ENCODE data around the gene UGGT1.

The UGGT1 gene

DNA sequence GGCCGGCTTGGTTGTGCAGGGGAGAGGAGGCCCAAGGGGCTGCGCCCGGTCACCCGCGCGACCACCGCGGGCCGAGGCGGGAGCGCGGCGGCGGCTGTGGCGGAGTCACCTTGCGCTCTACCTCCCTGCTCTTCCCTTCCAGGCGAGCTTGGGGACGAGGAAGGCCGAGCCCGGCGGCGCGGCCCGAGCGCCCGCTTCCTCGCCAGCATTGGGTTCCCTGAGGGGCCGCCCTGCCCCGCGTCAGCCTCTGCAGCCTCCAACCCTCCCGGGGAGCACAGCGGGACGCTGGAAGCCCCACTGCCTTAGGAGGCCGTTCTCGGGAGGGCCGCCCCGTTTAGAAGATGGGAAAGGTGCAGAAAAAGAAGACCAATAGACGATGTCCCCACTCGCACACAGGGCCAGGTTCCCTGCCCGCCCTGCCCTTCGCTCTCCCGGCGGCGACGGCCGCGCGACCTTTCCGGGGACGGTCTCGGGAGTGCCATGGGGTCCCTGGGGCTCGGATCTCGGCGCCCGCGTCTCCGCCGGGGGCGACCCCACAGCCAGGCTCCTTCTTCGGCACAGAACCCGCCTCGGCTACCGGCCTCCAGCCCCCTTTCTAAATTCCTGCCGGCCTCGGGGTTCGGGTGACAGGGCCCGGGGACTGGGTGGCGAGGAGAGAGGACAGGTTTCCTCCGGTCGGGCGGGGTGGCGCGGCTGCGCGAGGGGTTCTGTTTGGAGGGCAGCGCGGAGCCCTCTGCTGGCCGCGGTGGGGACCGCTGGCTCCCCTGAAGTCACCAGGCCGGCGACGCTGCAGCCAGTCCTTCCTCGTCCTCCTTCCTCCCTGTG, 142.2 kb downstream of the UGGT1 start:
- Mint-ChIP-seq H3K27ac (no peak overlapping the region), H3K36me3 (ENCODE audit: low read depth) (no peaks in the 10 kb centered on the region), H3K27me3 (ENCODE audit: low read depth, poor library complexity) (peaks cover 48% of the 10 kb centered on the region), H3K4me1 (no peaks in the 10 kb centered on the region), H3K4me3 (peak overlapping the region; percentile 83), H3K9me3 (no peaks in the 10 kb centered on the region)
- TF ChIP-seq, protein P1, sequence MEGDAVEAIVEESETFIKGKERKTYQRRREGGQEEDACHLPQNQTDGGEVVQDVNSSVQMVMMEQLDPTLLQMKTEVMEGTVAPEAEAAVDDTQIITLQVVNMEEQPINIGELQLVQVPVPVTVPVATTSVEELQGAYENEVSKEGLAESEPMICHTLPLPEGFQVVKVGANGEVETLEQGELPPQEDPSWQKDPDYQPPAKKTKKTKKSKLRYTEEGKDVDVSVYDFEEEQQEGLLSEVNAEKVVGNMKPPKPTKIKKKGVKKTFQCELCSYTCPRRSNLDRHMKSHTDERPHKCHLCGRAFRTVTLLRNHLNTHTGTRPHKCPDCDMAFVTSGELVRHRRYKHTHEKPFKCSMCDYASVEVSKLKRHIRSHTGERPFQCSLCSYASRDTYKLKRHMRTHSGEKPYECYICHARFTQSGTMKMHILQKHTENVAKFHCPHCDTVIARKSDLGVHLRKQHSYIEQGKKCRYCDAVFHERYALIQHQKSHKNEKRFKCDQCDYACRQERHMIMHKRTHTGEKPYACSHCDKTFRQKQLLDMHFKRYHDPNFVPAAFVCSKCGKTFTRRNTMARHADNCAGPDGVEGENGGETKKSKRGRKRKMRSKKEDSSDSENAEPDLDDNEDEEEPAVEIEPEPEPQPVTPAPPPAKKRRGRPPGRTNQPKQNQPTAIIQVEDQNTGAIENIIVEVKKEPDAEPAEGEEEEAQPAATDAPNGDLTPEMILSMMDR (IDR thresholded peaks at IDR 0.05): peak; percentile 83
- peak; percentile 93 for DNase-seq

DNA sequence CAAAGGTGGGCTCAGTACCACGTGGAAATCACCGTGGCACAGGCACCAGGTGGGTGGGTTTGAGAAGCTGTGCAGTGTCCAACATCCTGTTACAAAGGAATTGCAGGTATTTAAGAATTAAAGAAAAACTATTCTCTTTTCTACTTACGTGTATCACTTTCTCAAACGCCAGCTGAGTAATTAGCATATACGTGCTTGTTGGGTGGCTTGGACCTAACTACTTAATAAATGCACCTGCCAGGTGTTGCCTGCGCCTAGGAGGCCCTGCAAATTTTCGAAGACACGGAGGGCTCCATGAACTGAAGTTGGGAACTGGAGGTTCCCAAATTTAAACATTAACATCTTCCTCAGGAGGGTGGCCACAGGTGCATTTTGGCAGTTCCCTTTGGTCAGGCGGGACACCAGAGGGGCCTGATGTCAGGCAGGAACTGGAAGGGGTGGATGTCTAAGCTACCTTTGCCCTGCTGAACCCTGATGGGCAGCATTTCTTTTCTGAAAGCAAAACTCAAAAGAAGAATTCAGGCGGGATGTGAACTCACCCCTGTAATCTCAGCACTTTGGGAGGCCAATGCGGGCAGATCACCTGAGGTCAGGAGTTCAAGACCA, 142.9 kb downstream of the UGGT1 start:
- no peak for DNase-seq
- Mint-ChIP-seq H3K9me3 (no peaks in the 10 kb centered on the region), H3K27ac (no peak overlapping the region), H3K4me3 (peak overlapping the region; percentile 83), H3K36me3 (ENCODE audit: low read depth) (no peaks in the 10 kb centered on the region), H3K27me3 (ENCODE audit: low read depth, poor library complexity) (peaks cover 53% of the 10 kb centered on the region), H3K4me1 (no peaks in the 10 kb centered on the region)
- TF ChIP-seq, protein P1 (IDR thresholded peaks at IDR 0.05): no peak

DNA sequence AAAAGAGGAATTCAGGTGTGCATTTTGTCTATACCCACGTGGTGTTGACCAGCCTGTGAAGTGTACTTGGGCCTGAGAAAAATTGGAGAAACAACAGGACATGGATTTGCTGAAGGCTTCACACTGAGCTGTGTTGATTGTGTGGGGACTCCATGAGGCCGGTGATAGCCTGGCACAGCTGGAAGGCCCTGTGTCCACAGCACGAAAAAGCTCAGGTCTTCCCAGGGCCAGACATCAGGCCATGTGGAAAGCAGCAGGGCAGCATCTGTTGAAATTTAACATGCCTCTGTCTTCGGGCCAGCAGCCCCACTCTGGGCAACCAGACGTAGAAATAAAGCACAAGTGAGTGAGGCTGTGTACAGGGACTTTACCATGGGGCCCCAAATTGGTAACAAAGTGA, 143.6 kb downstream of the UGGT1 start:
- TF ChIP-seq, protein P1 (IDR thresholded peaks at IDR 0.05): no peak
- H3K36me3 Mint-ChIP-seq (ENCODE audit: low read depth): no peaks in the 10 kb centered on the region
- H3K9me3 Mint-ChIP-seq: no peaks in the 10 kb centered on the region
- no peaks in the 10 kb centered on the region for H3K4me1 Mint-ChIP-seq
- H3K4me3 Mint-ChIP-seq: no peak overlapping the region
- peaks cover 53% of the 10 kb centered on the region for H3K27me3 Mint-ChIP-seq (ENCODE audit: low read depth, poor library complexity)
- no peak for DNase-seq
- H3K27ac Mint-ChIP-seq: no peak overlapping the region

DNA sequence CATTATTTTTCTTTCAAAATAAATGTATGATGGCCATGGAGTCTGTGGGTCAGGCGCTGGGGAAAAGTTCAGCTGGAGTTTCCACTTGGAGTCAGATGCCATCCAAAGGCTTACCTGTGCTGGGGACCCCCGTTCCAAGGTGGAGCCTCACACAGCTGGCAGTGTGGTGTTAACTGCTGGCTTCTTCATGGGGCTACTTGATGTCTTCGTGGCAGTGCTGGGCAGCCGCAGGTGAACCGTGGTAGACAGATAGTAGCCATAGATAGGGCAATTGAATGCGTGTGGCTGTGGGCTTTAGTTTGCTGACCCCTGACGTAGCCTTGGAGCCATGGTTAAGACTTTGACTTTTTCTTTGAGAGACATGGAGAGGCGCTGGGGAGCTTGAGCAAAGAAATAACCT, 144.6 kb downstream of the UGGT1 start:
- TF ChIP-seq, protein P1 (IDR thresholded peaks at IDR 0.05): no peak
- no peak for DNase-seq
- no peaks in the 10 kb centered on the region for H3K4me1 Mint-ChIP-seq
- H3K27me3 Mint-ChIP-seq (ENCODE audit: low read depth, poor library complexity): peaks cover 46% of the 10 kb centered on the region
- H3K4me3 Mint-ChIP-seq: no peak overlapping the region
- H3K27ac Mint-ChIP-seq: no peak overlapping the region
- H3K9me3 Mint-ChIP-seq: no peaks in the 10 kb centered on the region
- no peaks in the 10 kb centered on the region for H3K36me3 Mint-ChIP-seq (ENCODE audit: low read depth)

DNA sequence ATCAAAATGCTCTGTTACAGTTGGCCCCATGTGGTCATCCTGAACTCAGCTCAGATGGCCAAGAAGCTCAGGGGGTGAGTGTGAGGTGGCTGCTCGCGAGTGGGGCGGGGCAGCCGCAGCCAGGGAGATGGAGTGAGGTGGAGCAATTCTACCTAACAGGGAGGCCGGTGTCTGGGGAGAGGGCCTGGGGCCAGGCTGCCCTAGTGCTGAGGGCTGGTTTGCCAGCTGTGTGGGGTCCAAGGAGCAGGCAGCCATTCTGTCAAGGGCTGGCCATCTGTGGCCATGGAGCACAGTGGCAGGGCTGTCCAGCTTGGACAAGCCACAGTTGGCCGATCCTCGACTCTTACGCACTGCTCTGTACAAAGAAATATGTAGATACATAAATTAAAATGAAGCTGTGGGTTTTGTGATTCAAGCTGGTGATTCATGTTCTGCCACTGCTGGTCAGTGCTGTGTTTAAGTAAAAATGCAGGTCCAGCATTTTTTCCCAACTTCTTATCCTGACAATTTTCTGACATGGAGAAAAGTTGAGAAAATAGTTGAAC, 145.6 kb downstream of the UGGT1 start:
- no peak for DNase-seq
- TF ChIP-seq, protein P1 (IDR thresholded peaks at IDR 0.05): no peak
- Mint-ChIP-seq H3K36me3 (ENCODE audit: low read depth) (no peaks in the 10 kb centered on the region), H3K27me3 (ENCODE audit: low read depth, poor library complexity) (peaks cover 39% of the 10 kb centered on the region), H3K4me3 (no peak overlapping the region), H3K27ac (no peak overlapping the region), H3K9me3 (no peaks in the 10 kb centered on the region), H3K4me1 (no peaks in the 10 kb centered on the region)
